Measurements from ENCODE around the gene NUP98.

The NUP98 gene

DNA sequence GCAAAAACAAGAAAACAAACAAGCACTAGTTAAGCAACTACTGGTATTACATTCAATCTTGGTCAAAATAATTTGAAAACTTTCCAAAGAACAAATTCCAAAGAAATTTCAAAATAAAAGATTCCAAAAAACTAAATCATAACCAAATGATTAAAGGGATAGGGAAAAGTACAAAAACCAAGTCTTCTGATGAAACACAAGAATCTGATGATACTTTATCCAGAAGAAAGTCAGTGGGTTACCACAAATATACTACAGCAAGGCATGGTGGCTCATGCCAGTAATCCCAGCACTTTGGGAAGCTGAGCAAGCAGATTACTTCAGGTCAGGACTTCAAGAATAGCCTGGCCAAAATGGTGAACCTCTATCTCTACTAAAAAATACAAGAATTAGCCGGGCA, 59.1 kb downstream of the NUP98 start:
- no peak overlapping the region for H3K27ac Mint-ChIP-seq
- no peaks in the 10 kb centered on the region for H3K27me3 Mint-ChIP-seq
- peaks cover 7% of the 10 kb centered on the region for H3K4me1 Mint-ChIP-seq
- H3K9me3 Mint-ChIP-seq: no peaks in the 10 kb centered on the region
- no peak overlapping the region for H3K4me3 Mint-ChIP-seq
- peaks cover 21% of the 10 kb centered on the region for H3K36me3 Mint-ChIP-seq

DNA sequence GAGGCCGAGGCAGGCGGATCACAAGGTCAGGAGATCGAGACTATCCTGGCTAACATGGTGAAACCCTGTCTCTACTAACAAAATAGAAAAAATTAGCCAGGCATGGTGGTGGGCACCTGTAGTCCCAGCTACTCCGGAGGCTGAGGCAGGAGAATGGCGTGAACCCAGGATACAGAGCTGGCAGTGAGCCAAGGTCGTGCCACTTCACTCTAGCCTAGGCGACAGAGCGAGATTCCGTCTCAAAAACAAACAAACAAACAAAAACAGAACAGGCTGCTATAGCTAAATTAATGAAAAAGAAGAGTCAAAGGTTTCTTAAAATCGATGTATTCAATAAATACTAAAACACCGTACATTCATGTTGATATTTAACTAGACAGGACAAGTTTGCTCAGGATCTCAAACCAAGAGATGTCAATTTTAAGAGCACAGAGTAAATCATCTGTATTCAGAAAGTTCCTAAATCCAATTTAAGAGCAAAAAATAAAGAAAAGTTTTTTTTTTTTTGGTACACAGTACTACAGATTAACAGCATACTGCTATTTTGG, 59.9 kb downstream of the NUP98 start:
- H3K4me3 Mint-ChIP-seq: no peak overlapping the region
- H3K27ac Mint-ChIP-seq: no peak overlapping the region
- no peaks in the 10 kb centered on the region for H3K9me3 Mint-ChIP-seq
- H3K36me3 Mint-ChIP-seq: peaks cover 21% of the 10 kb centered on the region
- H3K27me3 Mint-ChIP-seq: no peaks in the 10 kb centered on the region
- H3K4me1 Mint-ChIP-seq: peaks cover 13% of the 10 kb centered on the region

GRCh38 chr11:3736816-3737215, 60.5 kb downstream of the NUP98 start:
- Mint-ChIP-seq H3K4me3 (no peak overlapping the region), H3K36me3 (peaks cover 19% of the 10 kb centered on the region), H3K4me1 (peaks cover 13% of the 10 kb centered on the region), H3K27me3 (no peaks in the 10 kb centered on the region), H3K9me3 (no peaks in the 10 kb centered on the region), H3K27ac (no peak overlapping the region)

- no peaks in the 10 kb centered on the region for H3K27me3 Mint-ChIP-seq
- peaks cover 13% of the 10 kb centered on the region for H3K4me1 Mint-ChIP-seq
- no peak overlapping the region for H3K27ac Mint-ChIP-seq
Measured at GRCh38 chr11:3735827-3736226, 61.5 kb downstream of the NUP98 start.

DNA sequence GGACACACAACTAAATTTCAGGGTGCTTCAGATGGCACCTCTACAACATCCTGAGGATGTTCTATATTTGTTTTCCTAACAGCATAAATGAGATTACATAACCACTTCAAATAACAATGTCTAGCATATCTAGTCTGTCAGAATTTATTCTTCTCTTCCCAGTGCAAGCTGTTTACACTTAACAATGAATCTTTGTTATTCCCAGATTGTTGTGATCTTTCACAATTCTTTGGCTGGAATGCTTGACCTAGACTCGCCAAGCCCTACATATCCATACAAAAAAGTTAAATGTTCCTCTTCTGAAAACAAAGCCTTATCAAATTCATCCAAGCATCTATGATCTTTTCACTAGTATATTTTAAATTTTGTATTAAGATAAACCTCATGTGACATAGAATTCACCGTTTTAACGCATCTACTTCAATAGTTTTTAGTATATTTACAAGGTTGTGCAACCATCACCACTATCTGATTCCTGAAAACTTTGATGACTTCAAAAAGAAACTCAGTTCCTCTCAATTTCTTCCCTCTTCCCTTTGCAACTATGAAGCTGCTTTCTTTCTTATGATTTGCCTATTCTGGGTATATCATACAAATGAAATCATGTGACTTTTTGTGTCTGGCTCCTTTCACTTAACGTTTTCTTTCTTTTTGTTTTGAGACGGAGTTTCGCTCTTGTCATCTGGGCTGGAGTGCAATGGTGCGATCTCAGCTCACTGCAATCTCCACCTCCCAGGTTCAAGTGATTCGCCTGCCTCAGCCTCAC, 64.5 kb downstream of the NUP98 start:
- Mint-ChIP-seq H3K4me1 (peaks cover 19% of the 10 kb centered on the region), H3K9me3 (no peaks in the 10 kb centered on the region), H3K4me3 (no peak overlapping the region), H3K36me3 (peaks cover 25% of the 10 kb centered on the region), H3K27ac (peak overlapping the region; percentile 80), H3K27me3 (no peaks in the 10 kb centered on the region)

More at GRCh38 chr11:3735827-3736226, 61.5 kb downstream of the NUP98 start:
- H3K36me3 Mint-ChIP-seq: peaks cover 18% of the 10 kb centered on the region
- no peak overlapping the region for H3K4me3 Mint-ChIP-seq
- no peaks in the 10 kb centered on the region for H3K9me3 Mint-ChIP-seq

GRCh38 chr11:3723014-3723708, 74.2 kb downstream of the NUP98 start:
- Mint-ChIP-seq H3K4me3 (no peak overlapping the region), H3K27me3 (no peaks in the 10 kb centered on the region), H3K9me3 (no peaks in the 10 kb centered on the region), H3K4me1 (no peaks in the 10 kb centered on the region), H3K36me3 (peaks cover 30% of the 10 kb centered on the region), H3K27ac (no peak overlapping the region)

DNA sequence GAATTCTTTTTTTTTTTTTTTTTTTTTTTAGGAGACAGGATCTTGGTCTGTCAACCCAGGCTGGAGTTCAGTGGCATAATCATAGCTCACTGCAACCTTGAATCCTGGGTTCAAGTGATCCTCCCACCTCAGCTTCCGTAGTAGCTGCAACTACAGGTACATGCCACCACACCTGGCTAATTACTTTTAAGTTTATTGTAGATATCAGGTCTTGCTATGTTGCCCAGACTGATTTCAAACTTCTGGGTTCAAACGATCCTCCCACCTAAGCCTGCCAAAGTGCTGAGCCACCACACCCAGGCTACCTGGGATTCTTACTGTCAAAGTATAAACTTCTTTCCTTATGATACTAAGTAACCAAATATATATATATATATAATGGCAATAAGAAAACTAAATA, 75.3 kb downstream of the NUP98 start:
- H3K36me3 Mint-ChIP-seq: peaks cover 32% of the 10 kb centered on the region
- no peaks in the 10 kb centered on the region for H3K4me1 Mint-ChIP-seq
- no peaks in the 10 kb centered on the region for H3K27me3 Mint-ChIP-seq
- H3K27ac Mint-ChIP-seq: no peak overlapping the region
- H3K4me3 Mint-ChIP-seq: no peak overlapping the region
- H3K9me3 Mint-ChIP-seq: no peaks in the 10 kb centered on the region

GRCh38 chr11:3720997-3721396, 76.4 kb downstream of the NUP98 start:
- Mint-ChIP-seq H3K27me3 (no peaks in the 10 kb centered on the region), H3K36me3 (peaks cover 27% of the 10 kb centered on the region), H3K4me3 (no peak overlapping the region), H3K27ac (no peak overlapping the region), H3K9me3 (no peaks in the 10 kb centered on the region), H3K4me1 (no peaks in the 10 kb centered on the region)

DNA sequence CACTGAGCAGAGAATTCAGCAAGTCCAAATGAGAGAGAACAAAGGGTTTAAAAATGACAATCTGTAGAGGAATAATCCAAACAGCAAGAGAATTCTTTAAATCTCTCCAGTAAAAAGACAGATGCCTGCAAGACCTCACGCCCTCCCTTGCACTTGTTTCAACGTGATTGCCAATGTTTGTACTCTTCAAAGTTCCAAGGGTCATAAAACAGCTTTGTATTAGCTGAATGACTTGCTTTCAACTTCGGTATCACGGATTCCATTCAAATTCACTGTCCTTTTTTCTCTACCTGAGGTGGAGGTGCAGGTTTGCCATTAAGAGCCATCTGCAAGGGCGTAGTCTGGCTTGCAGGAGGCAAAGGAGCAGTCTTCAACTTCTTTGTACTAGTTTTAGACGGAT, 85.1 kb downstream of the NUP98 start:
- Mint-ChIP-seq H3K27ac (no peak overlapping the region), H3K4me3 (no peak overlapping the region), H3K9me3 (no peaks in the 10 kb centered on the region), H3K4me1 (no peaks in the 10 kb centered on the region), H3K27me3 (no peaks in the 10 kb centered on the region), H3K36me3 (peaks cover 9% of the 10 kb centered on the region)

GRCh38 chr11:3710485-3711259, 86.7 kb downstream of the NUP98 start:
- Mint-ChIP-seq H3K9me3 (no peaks in the 10 kb centered on the region), H3K36me3 (peaks cover 14% of the 10 kb centered on the region), H3K4me1 (peaks cover 6% of the 10 kb centered on the region), H3K27me3 (no peaks in the 10 kb centered on the region), H3K27ac (peak overlapping the region; percentile 25), H3K4me3 (no peak overlapping the region)

- H3K9me3 Mint-ChIP-seq: no peaks in the 10 kb centered on the region
- peaks cover 6% of the 10 kb centered on the region for H3K4me1 Mint-ChIP-seq
- peaks cover 14% of the 10 kb centered on the region for H3K36me3 Mint-ChIP-seq
- H3K27ac Mint-ChIP-seq: no peak overlapping the region
- no peaks in the 10 kb centered on the region for H3K27me3 Mint-ChIP-seq
- H3K4me3 Mint-ChIP-seq: no peak overlapping the region
Measured at GRCh38 chr11:3709977-3710376, 87.4 kb downstream of the NUP98 start.

DNA sequence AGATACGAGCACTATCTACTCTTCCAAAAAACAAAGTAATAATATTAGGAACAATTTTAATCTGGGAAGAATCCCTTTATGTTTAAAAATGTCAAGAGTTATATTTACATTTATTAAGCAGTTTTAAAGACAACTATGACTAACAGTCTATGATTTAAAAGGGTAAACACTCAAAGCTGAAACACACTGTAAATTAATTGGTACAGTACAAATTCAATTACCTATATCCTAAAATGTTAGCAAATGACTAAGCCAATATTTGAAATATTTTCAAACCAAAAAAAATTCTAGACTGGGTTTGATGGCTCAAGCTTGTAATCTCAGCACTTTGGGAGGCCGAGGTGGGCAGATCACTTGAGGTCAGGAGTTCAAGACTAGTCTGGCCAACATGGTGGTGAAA, 90.2 kb downstream of the NUP98 start:
- H3K9me3 Mint-ChIP-seq: no peaks in the 10 kb centered on the region
- no peak overlapping the region for H3K27ac Mint-ChIP-seq
- H3K27me3 Mint-ChIP-seq: no peaks in the 10 kb centered on the region
- H3K36me3 Mint-ChIP-seq: peaks cover 16% of the 10 kb centered on the region
- H3K4me1 Mint-ChIP-seq: peaks cover 8% of the 10 kb centered on the region
- no peak overlapping the region for H3K4me3 Mint-ChIP-seq

GRCh38 chr11:3703383-3703782, 94.0 kb downstream of the NUP98 start:
- Mint-ChIP-seq H3K27me3 (no peaks in the 10 kb centered on the region), H3K9me3 (no peaks in the 10 kb centered on the region), H3K4me1 (peaks cover 9% of the 10 kb centered on the region), H3K27ac (no peak overlapping the region), H3K36me3 (peaks cover 19% of the 10 kb centered on the region), H3K4me3 (no peak overlapping the region)

- Mint-ChIP-seq H3K27me3 (no peaks in the 10 kb centered on the region), H3K4me3 (no peak overlapping the region), H3K9me3 (no peaks in the 10 kb centered on the region), H3K36me3 (peaks cover 15% of the 10 kb centered on the region), H3K27ac (no peak overlapping the region), H3K4me1 (peaks cover 4% of the 10 kb centered on the region)
Measured at GRCh38 chr11:3700910-3701309, 96.4 kb downstream of the NUP98 start.

DNA sequence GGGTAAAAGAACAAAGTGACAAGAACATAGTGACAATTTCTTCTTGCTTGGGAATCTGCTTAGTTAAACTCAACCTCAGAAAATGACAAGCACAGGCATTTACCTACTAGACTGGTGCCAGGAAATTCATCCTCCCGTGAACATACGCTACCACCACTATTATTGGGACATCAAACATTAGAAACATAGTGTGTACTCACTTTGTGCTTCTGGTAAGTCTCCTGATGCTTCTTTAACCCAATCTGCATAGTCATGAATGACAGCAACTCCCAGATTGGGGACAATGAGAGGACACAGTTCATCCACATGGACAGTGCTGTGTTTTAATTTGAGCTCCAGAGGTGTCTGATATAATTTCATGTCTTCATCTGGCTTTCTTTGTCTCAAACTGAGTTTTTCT, 96.9 kb downstream of the NUP98 start:
- Mint-ChIP-seq H3K9me3 (no peaks in the 10 kb centered on the region), H3K36me3 (peaks cover 15% of the 10 kb centered on the region), H3K27me3 (no peaks in the 10 kb centered on the region), H3K4me1 (peaks cover 4% of the 10 kb centered on the region), H3K4me3 (no peak overlapping the region), H3K27ac (no peak overlapping the region)

DNA sequence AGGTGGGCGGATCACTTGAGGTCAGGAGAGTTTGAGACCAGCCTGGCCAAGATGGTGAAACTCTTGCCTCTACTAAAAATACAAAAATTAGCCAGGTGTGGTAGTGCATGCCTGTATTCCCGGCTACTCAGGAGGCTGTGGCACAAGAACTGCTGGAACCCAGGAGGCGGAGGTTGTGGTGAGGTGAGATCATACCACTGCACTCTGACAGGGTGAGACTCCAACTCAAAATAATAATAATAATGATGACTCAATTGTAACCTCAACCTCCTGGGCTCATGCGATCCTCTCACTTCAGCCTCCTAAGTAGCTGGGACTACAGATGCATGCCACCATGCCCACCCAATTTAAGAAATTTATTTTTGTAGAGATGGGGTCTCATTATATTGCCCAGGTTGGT, 110.6 kb downstream of the NUP98 start:
- Mint-ChIP-seq H3K27ac (no peak overlapping the region), H3K4me1 (peaks cover 17% of the 10 kb centered on the region), H3K27me3 (no peaks in the 10 kb centered on the region), H3K36me3 (peaks cover 14% of the 10 kb centered on the region), H3K9me3 (no peaks in the 10 kb centered on the region), H3K4me3 (no peak overlapping the region)

All from activated naive CD4-positive, alpha-beta T cell treated with anti-CD3 and anti-CD28 coated beads, Interleukin-2, amount 50 U/mL, for 24 hours (primary cell).